Epithelial cell of esophagus (primary cell): ENCODE results near the gene RTRAF.
A peak's percentile ranks its signal among the peaks of the same experiment; 100 is the strongest.

Source experiments
- DNase-seq: peaks from one replicate; pipeline ENCODE4 v3.0.0; 2010; ENCODE audit warnings: low read depth
- H3K4me3 ChIP-seq: 2 replicates; pipeline ENCODE4 v1.5.1; 2011; ENCODE audit warnings: mild to moderate bottlenecking, low read length, control low read depth
- CTCF ChIP-seq: IDR thresholded peaks from 2 replicates; pipeline ENCODE4 v1.5.1; 2011; ENCODE audit warnings: low read depth, mild to moderate bottlenecking, low read length, control low read depth, inconsistent platforms; ENCODE audit not compliant: insufficient read depth; ENCODE audit errors: missing control alignments

RTRAF gene

GRCh38 chr14:52011523-52011922, 22.2 kb downstream of the RTRAF start:
- H3K4me3 ChIP-seq: no peak overlapping the region
- no peak for TF ChIP-seq CTCF
- DNase-seq: no peak

- no peak for TF ChIP-seq CTCF
- DNase-seq: no peak
- no peak overlapping the region for H3K4me3 ChIP-seq
Observed at GRCh38 chr14:52012635-52013034, 23.3 kb downstream of the RTRAF start.

GRCh38 chr14:52013984-52014600, 24.7 kb downstream of the RTRAF start:
- H3K4me3 ChIP-seq: no peak overlapping the region
- TF ChIP-seq CTCF: no peak

GRCh38 chr14:52014601-52015267, 25.4 kb downstream of the RTRAF start:
- DNase-seq: no peak
- no peak for TF ChIP-seq CTCF
- no peak overlapping the region for H3K4me3 ChIP-seq

More at GRCh38 chr14:52013984-52014600, 24.7 kb downstream of the RTRAF start:
- no peak for DNase-seq

- peak; percentile 29 for DNase-seq
- TF ChIP-seq CTCF: peak; percentile 46
Observed at GRCh38 chr14:52015411-52016030, 26.2 kb downstream of the RTRAF start.

GRCh38 chr14:52018252-52018651, 28.9 kb downstream of the RTRAF start:
- TF ChIP-seq CTCF: no peak
- no peak overlapping the region for H3K4me3 ChIP-seq
- DNase-seq: peak; percentile 58

More at GRCh38 chr14:52015411-52016030, 26.2 kb downstream of the RTRAF start:
- no peak overlapping the region for H3K4me3 ChIP-seq
